Heart left ventricle (tissue), 13 donors: ENCODE results near the gene PSG6.
"Not testable (repeated sequence)": the region's sequence is repeated elsewhere in the genome, so short reads cannot be mapped to it uniquely, and the experiment has no call there.

Experiments
- POLR2A ChIP-seq, 2 donors: fragments of 450-650 bp; IDR thresholded peaks; one replicate each; pipeline ENCODE4 v1.6.1; 2017; ENCODE audit warnings: antibody characterized with exemption in 2 of 2, mild to moderate bottlenecking in 2 of 2, moderate library complexity in 2 of 2
- TF ChIP-seq, protein P1 (sequence below), 12 donors: fragments of 200-600 bp; sonication (generic) in 4 of 12; IDR thresholded peaks; one replicate each; pipeline versions ENCODE4 v1.5.0 to v1.8.0; 2018 to 2022; ENCODE audit warnings: antibody characterized with exemption in 12 of 12, mild to moderate bottlenecking in 5 of 12
- donor health status: ischemic (EF 13 %, LVEDD 7.1; RV severe dilation, severe dysfunction).
- donor health status: DM: no; HTN: yes; CAD: no.
- donor health status: DM: no; HTN: no; CAD: no.
- donor health status: ischemic (EF 25% LVEDD 6.9; RV normal size, moderate dysfunction).
- donor health status: ischemic (EF 25% LVEDD 5.7; RV mildly dilated, moderate dysfunction).
- donor health status: ischemic (EF 35%, LVEDD 5.7; RV mildly dilated, moderate dysfunction).
- donor health status: nonischemic (EF 11% LVEDD 7.7; RV severe dilation, severe dysfunction).
- donor health status: DM: yes; HTN: yes; CAD: no.
- donor health status: PGD.
- donor health status: ischemic (EF 29% LVEDD 5.4; RV normal size, mild dysfunction).
- donor health status: nonischemic (EF 23%, LVEDD 6.1; RV moderate dilation, normal function).

DNA sequence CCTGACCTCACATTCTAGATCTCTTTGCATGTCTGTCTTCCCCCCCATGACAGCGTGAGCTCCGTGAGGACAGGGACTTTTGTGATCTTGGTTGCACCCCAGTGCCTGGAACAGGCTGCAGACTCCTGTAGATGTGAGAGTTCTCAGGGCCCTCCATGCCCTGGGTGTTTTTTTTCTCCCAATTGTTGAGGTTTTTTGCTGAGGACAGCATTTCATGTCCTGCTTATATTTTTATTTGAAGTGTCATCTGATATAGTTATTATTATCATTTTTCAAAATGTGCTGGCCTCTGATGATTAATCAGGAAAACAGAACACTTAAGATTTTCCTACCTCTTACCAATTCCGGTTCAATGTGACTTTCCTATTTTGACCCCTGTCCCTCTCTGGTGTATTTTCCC lies 62.9 kb downstream of the PSG6 start:
- TF ChIP-seq, protein P1, sequence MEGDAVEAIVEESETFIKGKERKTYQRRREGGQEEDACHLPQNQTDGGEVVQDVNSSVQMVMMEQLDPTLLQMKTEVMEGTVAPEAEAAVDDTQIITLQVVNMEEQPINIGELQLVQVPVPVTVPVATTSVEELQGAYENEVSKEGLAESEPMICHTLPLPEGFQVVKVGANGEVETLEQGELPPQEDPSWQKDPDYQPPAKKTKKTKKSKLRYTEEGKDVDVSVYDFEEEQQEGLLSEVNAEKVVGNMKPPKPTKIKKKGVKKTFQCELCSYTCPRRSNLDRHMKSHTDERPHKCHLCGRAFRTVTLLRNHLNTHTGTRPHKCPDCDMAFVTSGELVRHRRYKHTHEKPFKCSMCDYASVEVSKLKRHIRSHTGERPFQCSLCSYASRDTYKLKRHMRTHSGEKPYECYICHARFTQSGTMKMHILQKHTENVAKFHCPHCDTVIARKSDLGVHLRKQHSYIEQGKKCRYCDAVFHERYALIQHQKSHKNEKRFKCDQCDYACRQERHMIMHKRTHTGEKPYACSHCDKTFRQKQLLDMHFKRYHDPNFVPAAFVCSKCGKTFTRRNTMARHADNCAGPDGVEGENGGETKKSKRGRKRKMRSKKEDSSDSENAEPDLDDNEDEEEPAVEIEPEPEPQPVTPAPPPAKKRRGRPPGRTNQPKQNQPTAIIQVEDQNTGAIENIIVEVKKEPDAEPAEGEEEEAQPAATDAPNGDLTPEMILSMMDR (IDR thresholded peaks at IDR 0.05), result not testable (repeated sequence)
- not testable (repeated sequence) for TF ChIP-seq POLR2A (IDR thresholded peaks at IDR 0.05)
